PC-3 (cell line): ENCODE data around the gene LATS1.

ENCODE experiments used
- EZH2 ChIP-seq: fragments of 300-600 bp; sonication (generic); IDR thresholded peaks from one replicate; pipeline ENCODE4 v1.6.1; 2017; ENCODE audit warnings: antibody characterized with exemption, mild to moderate bottlenecking, low read length; ENCODE audit not compliant: unreplicated experiment
- EZH2phosphoT487 ChIP-seq: fragments of 300-600 bp; sonication (generic); IDR thresholded peaks from 2 replicates; pipeline ENCODE4 v1.6.1; 2018; ENCODE audit warnings: mild to moderate bottlenecking, antibody characterized with exemption, low read length, borderline replicate concordance
- TF ChIP-seq, protein P1 (sequence below): fragments of 300-600 bp; sonication (generic); conservative IDR thresholded peaks from 2 replicates; pipeline ENCODE4 v1.5.1; 2017; ENCODE audit warnings: antibody characterized with exemption, low read depth, mild to moderate bottlenecking, low read length

DNA sequence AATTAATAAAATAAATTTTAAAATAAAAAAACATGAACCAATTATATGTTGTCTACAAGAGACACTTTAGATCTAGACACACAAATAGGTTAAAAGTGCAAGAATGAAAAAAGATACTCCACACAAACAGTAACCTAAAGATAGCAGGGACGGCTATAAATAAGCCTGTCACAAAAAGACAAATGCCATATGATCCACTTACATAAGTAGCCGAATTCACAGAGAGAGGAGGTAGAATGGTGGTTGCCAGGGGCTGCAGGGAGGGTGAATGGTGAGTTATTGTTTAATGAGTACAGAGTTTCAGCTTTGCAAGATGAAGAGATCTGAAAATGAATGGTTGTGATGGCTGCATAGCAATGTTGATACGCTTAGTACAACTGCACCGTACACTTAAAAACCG lies 102.1 kb downstream of the LATS1 start:
- TF ChIP-seq, protein P1, sequence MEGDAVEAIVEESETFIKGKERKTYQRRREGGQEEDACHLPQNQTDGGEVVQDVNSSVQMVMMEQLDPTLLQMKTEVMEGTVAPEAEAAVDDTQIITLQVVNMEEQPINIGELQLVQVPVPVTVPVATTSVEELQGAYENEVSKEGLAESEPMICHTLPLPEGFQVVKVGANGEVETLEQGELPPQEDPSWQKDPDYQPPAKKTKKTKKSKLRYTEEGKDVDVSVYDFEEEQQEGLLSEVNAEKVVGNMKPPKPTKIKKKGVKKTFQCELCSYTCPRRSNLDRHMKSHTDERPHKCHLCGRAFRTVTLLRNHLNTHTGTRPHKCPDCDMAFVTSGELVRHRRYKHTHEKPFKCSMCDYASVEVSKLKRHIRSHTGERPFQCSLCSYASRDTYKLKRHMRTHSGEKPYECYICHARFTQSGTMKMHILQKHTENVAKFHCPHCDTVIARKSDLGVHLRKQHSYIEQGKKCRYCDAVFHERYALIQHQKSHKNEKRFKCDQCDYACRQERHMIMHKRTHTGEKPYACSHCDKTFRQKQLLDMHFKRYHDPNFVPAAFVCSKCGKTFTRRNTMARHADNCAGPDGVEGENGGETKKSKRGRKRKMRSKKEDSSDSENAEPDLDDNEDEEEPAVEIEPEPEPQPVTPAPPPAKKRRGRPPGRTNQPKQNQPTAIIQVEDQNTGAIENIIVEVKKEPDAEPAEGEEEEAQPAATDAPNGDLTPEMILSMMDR, result no peak
- no peak for TF ChIP-seq EZH2
- TF ChIP-seq EZH2phosphoT487, result no peak
